GM19238 (cell line): ENCODE data around the gene BSN.

ENCODE experiments used
- DNase-seq: peaks from one replicate; pipeline ENCODE4 v3.0.0; 2011; ENCODE audit warnings: low spot score; ENCODE audit not compliant: insufficient read length

The BSN gene

GRCh38 chr3:49714728-49715550 is 160.7 kb downstream of the BSN start:
- DNase-seq, result no peak

DNA sequence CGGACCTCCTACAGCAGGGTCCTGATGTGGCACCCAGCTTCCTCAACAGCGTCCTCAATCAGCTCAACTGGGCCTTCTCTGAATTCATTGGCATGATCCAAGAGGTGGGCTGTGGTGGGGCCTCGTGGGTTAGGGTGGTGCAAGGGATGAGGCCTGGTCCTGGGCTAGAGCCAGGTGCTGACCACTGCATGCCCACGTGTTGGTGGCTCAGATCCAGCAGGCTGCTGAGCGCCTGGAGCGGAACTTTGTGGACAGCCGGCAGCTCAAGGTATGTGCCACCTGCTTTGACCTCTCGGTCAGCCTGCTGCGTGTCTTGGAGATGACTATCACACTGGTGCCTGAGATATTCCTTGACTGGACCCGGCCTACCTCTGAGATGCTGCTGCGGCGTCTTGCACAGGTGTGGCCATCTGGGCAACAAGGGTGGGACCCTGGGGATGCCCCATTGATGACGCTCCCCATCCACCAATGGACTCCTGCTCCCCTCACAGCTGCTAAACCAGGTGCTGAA is 161.4 kb downstream of the BSN start:
- no peak for DNase-seq

DNA sequence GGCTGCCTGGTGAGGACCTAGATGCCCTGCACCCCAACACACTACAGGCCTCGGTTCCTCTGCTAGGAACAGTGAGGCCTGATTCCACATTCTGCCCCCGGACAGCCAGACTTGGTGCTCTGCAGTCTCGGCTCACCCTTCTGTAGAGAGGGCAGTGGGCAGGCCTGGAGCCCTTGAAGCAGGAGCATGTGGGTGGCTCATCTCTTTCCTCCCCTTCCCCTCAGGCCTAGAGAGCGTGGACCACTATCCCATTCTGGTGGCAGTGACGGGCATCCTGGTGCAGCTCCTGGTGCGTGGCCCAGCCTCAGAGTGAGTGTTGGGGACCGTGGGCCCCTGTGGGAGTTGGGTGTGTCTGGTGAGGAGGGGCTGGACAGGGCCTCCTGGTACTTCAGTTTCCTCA is 161.9 kb downstream of the BSN start:
- DNase-seq, result no peak

- DNase-seq, result no peak
These were observed 162.5 kb downstream of the BSN start for GRCh38 chr3:49716691-49717210.

GRCh38 chr3:49717211-49717958 is 163.1 kb downstream of the BSN start:
- DNase-seq, result no peak

- DNase-seq, result no peak
These were observed 163.9 kb downstream of the BSN start for GRCh38 chr3:49717959-49718857.

GRCh38 chr3:49718858-49719213 is 164.6 kb downstream of the BSN start:
- DNase-seq, result no peak

- peak; percentile 96 for DNase-seq
These were observed 165.1 kb downstream of the BSN start, which contains the start of gene AMIGO3 for GRCh38 chr3:49719214-49719884. Gene AMIGO3, minus strand, starts transcription at chr3:49719684. Its CDS starts 219 bp downstream, at chr3:49719465.
